ENCODE measurements around the gene LCE1A.

LCE1A gene

GRCh38 chr1:152842556-152842955 lies 15.3 kb downstream of the LCE1A start, which contains the start of gene LCE6A:
Gene LCE6A (plus strand): TSS chr1:152842856. CDS start chr1:152843521, 665 bp downstream.
- no peak for TF ChIP-seq CTCF (IDR thresholded peaks at IDR 0.05; ENCODE audit: control insufficient read depth, extremely low read depth, insufficient read depth)
- DNase-seq (ENCODE audit: low read depth) = no peak
- no peak within 1 kb of the TSS for H3K4me3 ChIP-seq (ENCODE audit: low read depth, low read length)

- DNase-seq (ENCODE audit: low read depth) = no peak
- no peak for TF ChIP-seq CTCF (IDR thresholded peaks at IDR 0.05; ENCODE audit: control insufficient read depth, extremely low read depth, insufficient read depth)
- no peak overlapping the region for H3K4me3 ChIP-seq (ENCODE audit: low read depth, low read length)
Observed at GRCh38 chr1:152855661-152856060, 28.4 kb downstream of the LCE1A start.

DNA sequence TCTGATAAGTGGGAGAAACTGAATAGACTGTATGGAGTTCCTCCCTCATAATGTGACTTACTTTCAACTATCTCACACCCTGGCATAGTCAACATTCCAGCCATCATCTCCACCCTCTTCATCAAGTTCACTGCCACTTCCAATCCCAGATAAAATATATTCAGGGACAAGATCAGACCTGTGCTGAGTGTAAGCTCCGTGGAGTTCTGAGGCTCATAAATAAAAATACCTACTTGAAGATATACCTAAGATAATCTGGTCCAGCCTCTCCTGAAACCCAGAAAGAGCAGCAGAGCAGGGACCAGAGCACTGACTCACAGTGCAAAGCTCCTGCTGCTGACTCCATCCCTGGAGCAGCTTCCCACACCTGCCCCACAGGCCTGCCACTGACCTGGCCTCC lies 30.8 kb downstream of the LCE1A start:
- no peak for DNase-seq (ENCODE audit: low read depth)
- H3K4me3 ChIP-seq (ENCODE audit: low read depth, low read length) = no peak overlapping the region
- TF ChIP-seq CTCF (IDR thresholded peaks at IDR 0.05; ENCODE audit: control insufficient read depth, extremely low read depth, insufficient read depth) = no peak

GRCh38 chr1:152859696-152860095 lies 32.4 kb downstream of the LCE1A start, which contains the start of gene LCE7A:
Gene LCE7A (plus strand): TSS chr1:152859996. CDS start chr1:152860698, 702 bp downstream.
- no peak for DNase-seq (ENCODE audit: low read depth)
- TF ChIP-seq CTCF (IDR thresholded peaks at IDR 0.05; ENCODE audit: control insufficient read depth, extremely low read depth, insufficient read depth) = no peak
- no peak within 1 kb of the TSS for H3K4me3 ChIP-seq (ENCODE audit: low read depth, low read length)

- no peak for TF ChIP-seq CTCF (IDR thresholded peaks at IDR 0.05; ENCODE audit: control insufficient read depth, extremely low read depth, insufficient read depth)
- no peak for DNase-seq (ENCODE audit: low read depth)
- H3K4me3 ChIP-seq (ENCODE audit: low read depth, low read length) = no peak overlapping the region
Observed at GRCh38 chr1:152860129-152860528, 32.9 kb downstream of the LCE1A start.

GRCh38 chr1:152861374-152861773 lies 34.1 kb downstream of the LCE1A start:
- no peak overlapping the region for H3K4me3 ChIP-seq (ENCODE audit: low read depth, low read length)
- DNase-seq (ENCODE audit: low read depth) = no peak
- no peak for TF ChIP-seq CTCF (IDR thresholded peaks at IDR 0.05; ENCODE audit: control insufficient read depth, extremely low read depth, insufficient read depth)

- DNase-seq (ENCODE audit: low read depth) = no peak
- H3K4me3 ChIP-seq (ENCODE audit: low read depth, low read length) = no peak overlapping the region
- TF ChIP-seq CTCF (IDR thresholded peaks at IDR 0.05; ENCODE audit: control insufficient read depth, extremely low read depth, insufficient read depth) = no peak
Observed at GRCh38 chr1:152864443-152864842, 37.2 kb downstream of the LCE1A start.
